GM18505 (cell line): ENCODE data around the gene TBX21.

Experiments used
- ATAC-seq: cut with Tn5 transposase; IDR thresholded peaks from one replicate; pipeline ENCODE4 v1.9.1; 2021; ENCODE audit not compliant: unreplicated experiment
- POLR2A ChIP-seq: IDR thresholded peaks from 4 replicates; pipeline ENCODE4 v1.6.1; 2011; ENCODE audit warnings: borderline replicate concordance; ENCODE audit not compliant: insufficient read depth, insufficient read length; ENCODE audit errors: extremely low read depth

Gene TBX21

DNA sequence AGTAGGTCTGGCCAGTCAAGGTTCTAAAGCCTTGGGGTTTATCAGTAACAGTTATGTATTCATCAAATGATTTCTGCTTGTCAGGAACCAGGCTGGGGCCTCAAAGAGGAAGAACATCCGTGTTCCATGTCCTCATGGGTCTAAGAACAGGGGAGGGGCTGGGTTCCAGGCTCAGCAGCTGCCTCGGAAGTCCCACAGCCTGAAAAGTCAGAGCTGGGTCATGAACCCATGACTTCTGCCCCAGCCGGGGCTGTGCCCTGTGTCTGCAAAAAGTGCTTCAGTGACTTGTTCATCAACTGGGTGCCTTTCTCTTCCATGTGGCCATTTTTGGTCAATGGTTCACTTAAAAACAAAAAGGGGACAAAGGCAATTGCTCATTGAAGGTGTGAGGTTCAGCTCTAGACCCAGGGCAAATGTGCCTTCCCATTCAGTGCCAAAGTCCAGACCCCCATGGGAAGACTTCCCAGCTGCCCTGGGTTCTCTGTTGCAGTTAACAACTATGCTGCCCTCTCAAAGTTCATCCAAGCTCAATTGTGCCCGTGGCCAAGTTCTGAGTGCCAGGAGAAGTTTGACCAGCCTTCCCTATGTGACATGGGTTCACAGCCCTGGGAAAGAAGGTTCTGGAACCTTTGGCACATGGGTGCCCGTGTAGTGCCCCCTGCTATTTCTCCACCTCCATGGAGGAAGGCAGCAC, 20.6 kb upstream of the TBX21 start:
- no peak for TF ChIP-seq POLR2A
- no peak for ATAC-seq

DNA sequence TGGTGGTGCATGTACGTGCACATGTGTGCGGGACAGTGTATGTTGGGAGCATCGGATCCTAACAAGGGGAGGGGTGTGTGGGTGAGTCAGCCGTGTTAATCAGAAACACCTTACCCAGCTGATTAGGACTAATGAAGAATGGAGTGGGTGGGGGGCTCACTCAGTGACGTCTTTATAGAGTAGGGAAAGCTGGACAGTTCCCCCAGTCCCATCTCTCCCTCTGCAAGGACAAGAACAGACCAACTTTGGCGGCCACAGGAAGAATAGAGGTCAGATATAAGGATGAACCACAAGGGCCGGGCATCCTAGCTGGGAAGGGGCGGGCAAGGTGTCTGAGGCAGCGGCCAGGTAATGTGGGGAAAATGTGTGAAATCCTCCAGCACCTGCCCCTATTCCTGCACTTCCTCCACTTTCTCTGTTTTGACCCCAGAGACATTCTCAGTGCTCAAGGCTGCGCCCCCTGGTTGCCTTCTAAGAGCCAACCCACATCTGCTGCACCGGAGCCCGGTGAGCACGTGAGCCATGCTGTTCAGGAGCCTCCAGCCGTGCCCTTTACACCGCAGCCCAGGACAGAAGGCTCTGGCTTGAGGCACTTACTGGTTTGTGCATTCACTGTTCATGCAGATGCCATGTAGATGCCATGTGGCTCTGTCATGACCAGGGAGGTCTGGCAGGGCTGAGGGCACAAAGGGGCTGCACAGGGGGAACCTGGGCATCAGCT, 18.9 kb upstream of the TBX21 start:
- no peak for ATAC-seq
- no peak for TF ChIP-seq POLR2A

DNA sequence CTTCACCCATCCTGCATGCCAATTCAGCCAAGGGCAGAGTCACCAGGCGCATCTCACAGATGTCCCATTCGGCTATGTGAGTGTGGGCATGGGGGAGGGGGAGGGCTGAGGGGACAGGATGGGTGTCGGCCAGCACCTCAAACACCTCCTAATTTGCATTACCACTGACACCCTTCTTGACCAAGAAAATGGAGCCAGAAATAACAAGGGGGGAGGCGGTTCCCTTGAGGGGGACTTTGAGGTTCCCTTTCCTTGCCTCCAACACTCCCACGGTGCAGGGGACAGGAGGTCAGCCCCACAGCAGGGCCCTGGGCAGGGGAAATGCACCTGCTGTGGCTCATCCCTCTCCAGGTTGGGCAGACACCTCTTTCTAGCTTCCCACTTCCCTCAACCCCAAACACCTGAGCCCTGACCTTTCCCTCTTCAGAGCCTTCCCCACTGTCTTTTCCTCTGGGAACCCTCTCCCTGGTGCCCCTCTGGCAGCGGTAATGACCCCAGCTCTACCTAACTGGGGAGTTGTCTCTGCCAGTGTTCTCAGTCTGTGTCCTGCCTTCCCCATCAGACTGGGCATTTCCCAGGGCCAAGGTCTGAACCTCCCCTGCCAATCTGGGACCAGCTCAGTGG, 18.2 kb upstream of the TBX21 start:
- no peak for ATAC-seq
- no peak for TF ChIP-seq POLR2A

DNA sequence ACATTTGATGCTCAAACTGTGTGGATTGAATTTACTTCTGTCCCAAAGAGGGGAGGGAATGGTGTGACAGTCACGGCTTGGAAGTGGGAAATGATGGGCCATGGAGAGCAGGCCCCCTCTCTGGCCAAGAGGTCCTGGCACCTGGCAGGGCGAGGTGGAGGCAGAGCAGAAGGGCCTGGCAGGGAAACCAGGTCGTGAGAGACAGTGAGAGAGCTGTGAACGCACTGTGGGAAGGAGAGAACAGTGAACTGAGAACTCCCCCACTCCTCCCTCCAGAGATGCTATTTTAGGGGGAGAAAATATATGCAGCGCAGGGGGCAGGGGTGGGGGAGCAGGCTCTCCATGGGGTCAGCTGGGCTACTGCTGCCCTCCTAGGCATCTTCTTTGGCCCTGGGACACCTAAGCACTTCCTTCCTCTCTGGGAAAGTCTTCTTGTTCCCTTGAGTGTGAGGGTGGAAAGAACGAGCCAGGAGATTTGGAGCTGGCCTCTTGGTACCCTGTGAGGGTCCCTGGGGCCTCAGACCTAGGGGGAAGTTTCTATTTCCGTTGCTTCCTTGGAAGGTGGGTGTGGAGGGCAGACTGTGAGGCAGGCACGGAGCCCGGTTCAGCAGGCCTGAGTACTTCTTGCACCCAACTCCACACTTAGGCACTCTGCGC, 17.2 kb upstream of the TBX21 start:
- no peak for TF ChIP-seq POLR2A
- no peak for ATAC-seq

- no peak for ATAC-seq
- TF ChIP-seq POLR2A = no peak
These were observed 16.7 kb upstream of the TBX21 start for GRCh38 chr17:47716375-47716774.

DNA sequence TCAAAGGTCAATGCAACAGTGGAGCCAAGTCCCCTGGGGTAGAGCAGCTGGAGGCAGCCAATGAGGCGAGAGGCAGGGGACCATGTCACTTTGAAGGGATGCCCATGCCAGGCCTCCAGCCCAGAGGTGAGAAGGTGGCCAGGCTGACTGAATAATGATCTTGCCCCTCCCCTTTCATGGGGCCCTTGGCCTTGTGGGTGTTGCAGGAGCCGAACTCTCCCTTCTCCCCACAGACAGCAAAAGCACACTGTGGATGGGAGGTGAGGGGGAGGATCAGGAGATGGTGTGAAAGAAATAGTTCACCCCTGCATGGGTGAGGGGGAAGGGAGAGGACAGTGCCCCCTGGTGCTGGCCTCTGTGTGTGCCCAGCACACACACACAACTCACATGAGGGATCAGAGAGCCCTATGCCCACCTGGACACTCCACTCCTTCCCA, 15.8 kb upstream of the TBX21 start:
- TF ChIP-seq POLR2A = no peak

DNA sequence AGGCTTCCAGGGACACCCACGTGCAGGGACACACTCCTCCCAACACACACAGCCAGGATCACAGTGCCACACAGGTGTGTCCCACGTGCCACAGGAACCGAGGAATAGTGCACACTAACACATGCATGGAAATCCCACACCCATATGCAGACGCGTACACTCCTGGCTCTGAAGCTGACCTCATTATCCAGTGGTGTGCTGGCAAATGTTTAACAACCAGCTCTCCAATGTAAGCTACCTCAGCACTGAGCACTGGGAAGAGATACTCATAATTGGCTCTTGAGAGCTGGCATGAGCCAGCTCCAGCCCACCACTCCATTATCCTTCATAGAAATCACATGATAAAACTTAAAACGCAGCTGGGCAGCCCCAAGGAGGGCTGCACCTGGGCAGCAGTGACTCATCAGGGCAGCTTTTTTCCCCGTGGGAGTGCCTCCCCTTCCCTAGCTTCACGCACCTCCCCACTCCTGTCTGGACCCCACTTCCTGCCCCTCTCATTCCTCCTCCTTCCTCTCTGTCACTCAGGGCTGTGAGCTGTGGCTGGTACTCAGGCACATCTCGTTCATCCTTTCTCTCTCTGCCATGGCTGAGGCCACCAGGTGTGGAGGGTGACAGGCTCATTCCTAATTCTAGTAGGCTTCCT, 14.9 kb upstream of the TBX21 start:
- no peak for TF ChIP-seq POLR2A
- no peak for ATAC-seq

More for the DNA sequence above, 15.8 kb upstream of the TBX21 start:
- no peak for ATAC-seq

- TF ChIP-seq POLR2A = no peak
- ATAC-seq = no peak
These were observed 14.2 kb upstream of the TBX21 start for GRCh38 chr17:47718634-47719405.

GRCh38 chr17:47719411-47720152, 13.5 kb upstream of the TBX21 start:
- no peak for TF ChIP-seq POLR2A
- no peak for ATAC-seq

GRCh38 chr17:47720196-47720595, 12.8 kb upstream of the TBX21 start:
- ATAC-seq = no peak

DNA sequence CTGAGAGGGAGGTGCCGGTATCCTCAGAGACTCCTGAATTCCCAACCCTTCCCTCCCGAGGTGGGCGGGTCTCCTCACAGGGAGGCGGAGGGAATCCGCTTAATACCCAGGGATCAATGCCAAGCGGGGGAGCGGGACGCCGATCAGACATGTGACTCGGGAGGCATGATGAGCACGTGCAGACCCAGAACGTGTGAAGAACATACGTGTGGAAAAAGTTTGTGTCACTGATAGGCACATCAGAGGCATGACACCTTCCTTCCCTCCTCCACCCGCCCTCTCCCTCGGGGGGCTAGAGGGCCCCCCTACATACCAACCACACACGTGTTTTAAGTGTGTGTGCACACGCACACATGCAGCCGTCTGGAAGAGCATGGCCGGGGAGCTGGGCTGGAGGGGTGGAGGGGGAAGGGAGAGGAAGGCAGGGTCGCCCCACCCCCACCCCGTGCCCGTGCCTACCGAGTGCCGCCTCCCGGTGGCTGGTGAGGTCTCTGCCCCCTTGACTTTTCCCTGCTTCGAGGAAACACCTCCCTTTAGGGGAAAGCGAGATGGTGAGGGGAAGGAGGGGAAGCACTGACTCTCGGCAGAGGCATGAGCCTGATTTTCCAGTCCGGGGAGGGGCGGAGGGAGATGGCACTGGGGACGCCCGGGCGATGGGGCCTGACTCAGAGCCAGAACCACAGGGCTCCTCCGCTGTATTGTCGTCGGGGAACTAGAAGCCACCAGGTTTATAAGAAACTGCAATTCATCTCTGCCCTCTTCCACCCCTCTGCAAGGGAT, 12.1 kb upstream of the TBX21 start:
- TF ChIP-seq POLR2A = no peak
- no peak for ATAC-seq

More at GRCh38 chr17:47720196-47720595, 12.8 kb upstream of the TBX21 start:
- no peak for TF ChIP-seq POLR2A
